GM19438 (cell line): ENCODE measurements around the gene TRIM14.

Experiments used
- ATAC-seq: cut with Tn5 transposase; IDR thresholded peaks from one replicate; pipeline ENCODE4 v1.9.1; 2021; ENCODE audit warnings: low read depth; ENCODE audit not compliant: unreplicated experiment

TRIM14 gene

GRCh38 chr9:98056269-98057137, 62.5 kb downstream of the TRIM14 start, which contains the start of gene NANS:
Gene NANS (plus strand): TSS chr9:98056732. CDS start chr9:98056809, 77 bp downstream.
- peak; percentile 94 for ATAC-seq

- ATAC-seq = no peak
Observed at GRCh38 chr9:98054376-98054951, 64.6 kb downstream of the TRIM14 start.

- no peak for ATAC-seq
Observed at GRCh38 chr9:98050351-98050750, 68.7 kb downstream of the TRIM14 start.

- no peak for ATAC-seq
Observed at GRCh38 chr9:98049288-98050072, 69.5 kb downstream of the TRIM14 start.

GRCh38 chr9:98047002-98047401, 72.0 kb downstream of the TRIM14 start:
- no peak for ATAC-seq

- no peak for ATAC-seq
Observed at GRCh38 chr9:98046180-98046543, 72.9 kb downstream of the TRIM14 start.

GRCh38 chr9:98045234-98046179, 73.5 kb downstream of the TRIM14 start:
- ATAC-seq = peak; percentile 83

- no peak for ATAC-seq
Observed at GRCh38 chr9:98043915-98044314, 75.1 kb downstream of the TRIM14 start.

GRCh38 chr9:98040212-98040611, 78.8 kb downstream of the TRIM14 start:
- no peak for ATAC-seq

GRCh38 chr9:98039607-98040017, 79.4 kb downstream of the TRIM14 start:
- no peak for ATAC-seq

- ATAC-seq = no peak
Observed at GRCh38 chr9:98038958-98039357, 80.1 kb downstream of the TRIM14 start.

GRCh38 chr9:98037357-98037756, 81.7 kb downstream of the TRIM14 start:
- no peak for ATAC-seq

- ATAC-seq = peak; percentile 56
Observed at GRCh38 chr9:98034593-98035546, 84.2 kb downstream of the TRIM14 start.

GRCh38 chr9:98031935-98032334, 87.1 kb downstream of the TRIM14 start:
- no peak for ATAC-seq

GRCh38 chr9:98031169-98031568, 87.9 kb downstream of the TRIM14 start:
- ATAC-seq = no peak

- ATAC-seq = no peak
Observed at GRCh38 chr9:98024702-98025101, 94.3 kb downstream of the TRIM14 start.

GRCh38 chr9:98022447-98022846, 96.6 kb downstream of the TRIM14 start:
- ATAC-seq = no peak

GRCh38 chr9:98021306-98022040, 97.5 kb downstream of the TRIM14 start:
- ATAC-seq = no peak
